H9 (cell line): ENCODE results near the gene KRT85. TPM values are rescaled to one million over a fixed set of nuclear protein-coding genes. Genes with fewer than 3 reads are reported as not detected.
A peak's percentile ranks its signal among the peaks of the same experiment; 100 is the strongest.

Experiments
- DNase-seq: peaks from one replicate; pipeline ENCODE4 v3.0.0-alpha.2; 2017
- H2AFZ ChIP-seq: one replicate; pipeline ENCODE4 v1.6.1; 2013; ENCODE audit warnings: mild to moderate bottlenecking, low read length, control low read depth, moderate library complexity
- H2AK5ac ChIP-seq: 2 replicates; pipeline ENCODE4 v1.6.1; 2013; ENCODE audit warnings: low read length, control low read depth, mixed read lengths; ENCODE audit not compliant: insufficient read length
- H2BK120ac ChIP-seq: one replicate; pipeline ENCODE4 v1.6.1; 2013; ENCODE audit warnings: low read depth, mild to moderate bottlenecking, low read length, control low read depth, inconsistent platforms; ENCODE audit not compliant: poor library complexity, severe bottlenecking
- H2BK12ac ChIP-seq: 2 replicates; pipeline ENCODE4 v1.6.1; 2013; ENCODE audit warnings: low read length, control low read depth, mixed read lengths, low read depth; ENCODE audit not compliant: insufficient read length
- H2BK15ac ChIP-seq: 2 replicates; pipeline ENCODE4 v1.6.1; 2013; ENCODE audit warnings: low read depth, low read length, control low read depth
- H2BK20ac ChIP-seq: one replicate; pipeline ENCODE4 v1.6.1; 2013; ENCODE audit warnings: low read depth, mild to moderate bottlenecking, low read length, control low read depth, inconsistent platforms; ENCODE audit not compliant: poor library complexity, severe bottlenecking
- H2BK5ac ChIP-seq: 2 replicates; pipeline ENCODE4 v1.6.1; 2013; ENCODE audit warnings: low read length, control low read depth, mixed read lengths; ENCODE audit not compliant: insufficient read length
- H3K14ac ChIP-seq: 2 replicates; pipeline ENCODE4 v1.6.1; 2013; ENCODE audit warnings: low read length, control low read depth; ENCODE audit not compliant: insufficient read depth
- H3K18ac ChIP-seq: 2 replicates; pipeline ENCODE4 v1.6.1; 2013; ENCODE audit warnings: low read depth, mild to moderate bottlenecking, mixed read lengths, low read length, control low read depth; ENCODE audit not compliant: insufficient read length
- H3K23ac ChIP-seq: 2 replicates; pipeline ENCODE4 v1.6.1; 2013; ENCODE audit warnings: low read length, control low read depth, mixed read lengths, low read depth; ENCODE audit not compliant: insufficient read length
- H3K23me2 ChIP-seq: 2 replicates; pipeline ENCODE4 v1.6.1; 2013; ENCODE audit warnings: low read depth, mild to moderate bottlenecking, mixed read lengths, low read length, control low read depth; ENCODE audit not compliant: insufficient read length, poor library complexity, severe bottlenecking
- H3K27ac ChIP-seq: 2 replicates; pipeline ENCODE4 v1.5.1; 2013; ENCODE audit warnings: low read length, control low read depth, mixed read lengths, low read depth; ENCODE audit not compliant: insufficient read length
- H3K27me3 ChIP-seq: 2 replicates; pipeline ENCODE4 v1.6.1; 2013; ENCODE audit warnings: low read length, control low read depth, inconsistent platforms; ENCODE audit not compliant: insufficient read depth
- H3K4ac ChIP-seq: 2 replicates; pipeline ENCODE4 v1.6.1; 2013; ENCODE audit warnings: low read depth, mild to moderate bottlenecking, control low read depth, inconsistent platforms, low read length, moderate library complexity
- H3K4me1 ChIP-seq: 2 replicates; pipeline ENCODE4 v1.6.1; 2013; ENCODE audit warnings: low read length, control low read depth, inconsistent platforms; ENCODE audit not compliant: insufficient read depth
- H3K4me2 ChIP-seq: 2 replicates; pipeline ENCODE4 v1.6.1; 2013; ENCODE audit warnings: low read length, control low read depth, mixed read lengths; ENCODE audit not compliant: insufficient read length, insufficient read depth
- H3K56ac ChIP-seq: 2 replicates; pipeline ENCODE4 v1.6.1; 2013; ENCODE audit warnings: low read depth, mild to moderate bottlenecking, mixed read lengths, low read length, control low read depth; ENCODE audit not compliant: insufficient read length
- H3K79me1 ChIP-seq: 2 replicates; pipeline ENCODE4 v1.6.1; 2013; ENCODE audit warnings: low read depth, mild to moderate bottlenecking, moderate library complexity, low read length, control low read depth, inconsistent platforms; ENCODE audit not compliant: insufficient read depth, poor library complexity, severe bottlenecking
- H3K79me2 ChIP-seq: 2 replicates; pipeline ENCODE4 v1.6.1; 2013; ENCODE audit warnings: low read length, control low read depth, inconsistent platforms; ENCODE audit not compliant: insufficient read depth
- H3K9ac ChIP-seq: 2 replicates; pipeline ENCODE4 v1.6.1; 2013; ENCODE audit warnings: low read length, control low read depth, mixed read lengths; ENCODE audit not compliant: insufficient read length; ENCODE audit errors: extremely low read depth
- H3K9me3 ChIP-seq: one replicate; pipeline ENCODE4 v1.6.1; 2013; ENCODE audit warnings: low read depth, low read length, inconsistent platforms; ENCODE audit not compliant: control insufficient read depth
- H3T11ph ChIP-seq: one replicate; pipeline ENCODE4 v1.6.1; 2013; ENCODE audit warnings: mild to moderate bottlenecking, low read length, control low read depth, inconsistent platforms
- H4K20me1 ChIP-seq: one replicate; pipeline ENCODE4 v1.6.1; 2013; ENCODE audit not compliant: control insufficient read depth, insufficient read length, insufficient read depth
- H4K5ac ChIP-seq: 2 replicates; pipeline ENCODE4 v1.6.1; 2013; ENCODE audit warnings: low read depth, mild to moderate bottlenecking, mixed read lengths, low read length, control low read depth; ENCODE audit not compliant: insufficient read length
- H4K8ac ChIP-seq: replicated peaks from 2 replicates; pipeline ENCODE4 v1.6.1; 2013; ENCODE audit warnings: low read length, control low read depth, mixed read lengths, low read depth; ENCODE audit not compliant: insufficient read length
- H4K91ac ChIP-seq: 2 replicates; pipeline ENCODE4 v1.6.1; 2013; ENCODE audit warnings: low read depth, mild to moderate bottlenecking, moderate library complexity, mixed read lengths, low read length, control low read depth; ENCODE audit not compliant: insufficient read length
- H3K27ac Mint-ChIP-seq, 3 experiments: 2 replicates in 2 of 3; 3 replicates in 1 of 3; pipeline ENCODE4 v1.8.0; 2020 to 2021; ENCODE audit warnings: mixed read lengths in 3 of 3, mild to moderate bottlenecking in 1 of 3, moderate library complexity in 1 of 3
- H3K27me3 Mint-ChIP-seq: 2 replicates; pipeline ENCODE4 v1.8.0; 2021; ENCODE audit warnings: low read depth, mild to moderate bottlenecking, moderate library complexity, mixed read lengths
- H3K36me3 Mint-ChIP-seq, 3 experiments: 2 replicates in 2 of 3; 3 replicates in 1 of 3; pipeline ENCODE4 v1.8.0; 2020 to 2021; ENCODE audit warnings: low read depth in 3 of 3, mixed read lengths in 3 of 3; ENCODE audit not compliant: insufficient read depth in 1 of 3
- H3K4me1 Mint-ChIP-seq, 2 experiments: 2 replicates each; pipeline ENCODE4 v1.8.0; 2020; ENCODE audit warnings: mixed read lengths in 2 of 2
- H3K4me3 Mint-ChIP-seq, 2 experiments: 2 replicates in 1 of 2; 3 replicates in 1 of 2; pipeline ENCODE4 v1.8.0; 2020 to 2021; ENCODE audit warnings: mild to moderate bottlenecking in 2 of 2, mixed read lengths in 2 of 2, moderate library complexity in 1 of 2
- H3K9me3 Mint-ChIP-seq, 2 experiments: 2 replicates in 1 of 2; 3 replicates in 1 of 2; pipeline ENCODE4 v1.8.0; 2020; ENCODE audit warnings: mild to moderate bottlenecking in 2 of 2, mixed read lengths in 2 of 2, moderate library complexity in 1 of 2
- CTCF ChIP-seq: fragments of 200-600 bp; sonication (generic); conservative IDR thresholded peaks from 3 replicates; pipeline ENCODE4 v1.8.0; 2021; ENCODE audit warnings: antibody characterized with exemption, mild to moderate bottlenecking
- WGBS: extraction: QIAGEN DNeasy Blood & Tissue Kit; methylation state at CpG from one replicate; pipeline ENCODE4 v1.1.7; 2013; ENCODE audit warnings: missing lambda C conversion rate, low lambda C conversion rate, mixed read lengths; ENCODE audit not compliant: insufficient read length; ENCODE audit errors: extremely low coverage; 5-methylcytosine and 5-hydroxymethylcytosine counted together
- long read RNA-seq: library from polyadenylated mRNA; unstranded; transcript quantifications from one replicate; pipeline ENCODE4 v2.0.0, GENCODE V29; 2020
- total RNA-seq: library from RNA; stranded (reverse); gene quantifications from 2 replicates; pipeline ENCODE4 v1.2.1, GENCODE V29; 2021

KRT85 gene
- total RNA-seq, result not detected in 2 replicates
- long read RNA-seq, result 0 reads

- peak; percentile 31 for DNase-seq
- Histone ChIP-seq H2BK20ac (no peak within 1 kb of the TSS), H2BK120ac (no peak within 1 kb of the TSS), H3K23me2 (no peaks in the 10 kb centered on the region), H3K79me1 (no peaks in the 10 kb centered on the region), H4K91ac (no peak within 1 kb of the TSS), H3K4me1 (no peaks in the 10 kb centered on the region), H4K8ac (no peak within 1 kb of the TSS), H2BK5ac (no peak within 1 kb of the TSS), H4K20me1 (no peaks in the 10 kb centered on the region), H3K23ac (no peak within 1 kb of the TSS), H2AFZ (no peak within 1 kb of the TSS), H4K5ac (no peak within 1 kb of the TSS), H3K56ac (no peak within 1 kb of the TSS), H3K4me2 (no peak within 1 kb of the TSS), H3K27me3 (no peaks in the 10 kb centered on the region), H3K27ac (no peak within 1 kb of the TSS), H2BK12ac (no peak within 1 kb of the TSS), H3K4ac (no peak within 1 kb of the TSS), H3K9me3 (no peaks in the 10 kb centered on the region), H3K18ac (no peak within 1 kb of the TSS), H3K9ac (no peak within 1 kb of the TSS), H2BK15ac (no peak within 1 kb of the TSS), H3K79me2 (no peaks in the 10 kb centered on the region), H3K14ac (no peak within 1 kb of the TSS), H3T11ph (no peak within 1 kb of the TSS), H2AK5ac (no peak within 1 kb of the TSS)
- no CpG with 5 or more reads among the region's 42 CpGs for WGBS
- H3K27me3 Mint-ChIP-seq, result peaks cover 18% of the 10 kb centered on the region
- no peak within 1 kb of the TSS for H3K4me3 Mint-ChIP-seq
- H3K9me3 Mint-ChIP-seq, result no peaks in the 10 kb centered on the region
- H3K27ac Mint-ChIP-seq, result peak within 1 kb of the TSS in 1 of 3 experiments; percentile 32; a peak in 1 of 7 replicates
- H3K4me1 Mint-ChIP-seq, result peaks cover 0 to 11% of the 10 kb centered on the region in 2 experiments; a peak in 2 of 4 replicates
- TF ChIP-seq CTCF, result no peak
- no peaks in the 10 kb centered on the region for H3K36me3 Mint-ChIP-seq
Measured at GRCh38 chr12:52366738-52367485, at the start of gene KRT85. Gene KRT85 (minus strand): TSS chr12:52367481. CDS start chr12:52367405, 76 bp downstream.
